Right lobe of liver (tissue), 4 donors: ENCODE measurements around the gene PIWIL4.

Experiments
- CTCF ChIP-seq, 4 donors: fragments of 200-600 bp in 3 of 4; fragments of 450-650 bp in 1 of 4; IDR thresholded peaks; one replicate each; pipeline versions ENCODE4 v1.5.1 to v1.8.0; 2016 to 2022; ENCODE audit warnings: antibody characterized with exemption in 4 of 4, mild to moderate bottlenecking in 2 of 4
- POLR2A ChIP-seq: fragments of 450-650 bp; IDR thresholded peaks from one replicate; pipeline ENCODE4 v1.6.1; 2017; ENCODE audit warnings: antibody characterized with exemption, mild to moderate bottlenecking
- donor health status: DM: no; HTN: no; CAD: no.
- donor health status: DM: no; HTN: no; CAD: no.
- donor health status: DM: no; HTN: yes; CAD: no.

- TF ChIP-seq CTCF (IDR thresholded peaks at IDR 0.05) (no peak), POLR2A (no peak)
Measured at GRCh38 chr11:94576306-94576705, 9.1 kb downstream of the PIWIL4 start.
